ENCODE measurements around the gene IER5L.
"Not testable (repeated sequence)": the region's sequence is repeated elsewhere in the genome, so short reads cannot be mapped to it uniquely, and the experiment has no call there.

IER5L gene

DNA sequence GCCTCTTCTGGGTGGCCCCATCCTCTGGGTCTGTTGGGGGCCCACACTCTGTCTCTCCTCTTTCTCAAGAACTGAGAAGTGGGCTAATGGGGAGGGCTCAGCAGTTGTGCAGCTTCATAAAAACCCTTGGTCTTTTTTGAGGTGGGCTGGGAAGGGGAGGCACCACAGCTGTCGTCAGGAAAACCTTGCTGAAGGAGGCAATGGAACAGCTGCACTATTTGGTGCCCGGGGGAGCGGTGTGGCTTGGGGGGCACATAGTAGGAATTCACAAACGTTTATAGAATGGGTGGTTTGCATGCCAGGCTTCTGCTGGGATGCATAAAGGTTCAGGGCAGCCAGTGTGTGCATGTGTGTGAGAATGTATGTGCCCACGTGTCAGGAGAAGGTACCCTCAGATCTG, 3.2 kb upstream of the IER5L start:
- DNase-seq (ENCODE audit: low read depth, low spot score), result no peak

GRCh38 chr9:129178568-129179382, 714 bp upstream of the IER5L start:
- DNase-seq (ENCODE audit: low read depth, low spot score), result no peak

DNA sequence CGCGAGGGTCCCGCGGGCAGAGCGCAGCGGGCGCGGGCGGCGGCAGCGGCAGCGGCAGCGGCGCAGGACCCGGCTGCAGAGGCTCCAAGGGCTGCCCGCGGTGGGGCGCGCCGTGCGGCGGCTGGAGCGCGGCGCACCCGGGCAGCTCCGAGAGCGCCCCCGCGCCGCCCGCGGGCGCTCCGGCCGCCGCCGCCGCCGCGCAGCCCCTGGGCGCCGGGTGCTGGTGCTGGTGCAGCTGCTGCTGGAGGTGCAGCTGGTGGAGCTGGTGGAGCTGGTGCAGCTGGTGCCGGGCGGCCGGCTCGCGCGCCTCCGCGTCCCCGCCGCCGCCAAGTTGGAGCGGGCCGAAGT, 644 bp downstream of the IER5L start:
- no peak for DNase-seq (ENCODE audit: low read depth, low spot score)

GRCh38 chr9:129176701-129177442, 1.2 kb downstream of the IER5L start:
- no peak for DNase-seq (ENCODE audit: low read depth, low spot score)

GRCh38 chr9:129175825-129176633, 2.0 kb downstream of the IER5L start:
- no peak for DNase-seq (ENCODE audit: low read depth, low spot score)

DNA sequence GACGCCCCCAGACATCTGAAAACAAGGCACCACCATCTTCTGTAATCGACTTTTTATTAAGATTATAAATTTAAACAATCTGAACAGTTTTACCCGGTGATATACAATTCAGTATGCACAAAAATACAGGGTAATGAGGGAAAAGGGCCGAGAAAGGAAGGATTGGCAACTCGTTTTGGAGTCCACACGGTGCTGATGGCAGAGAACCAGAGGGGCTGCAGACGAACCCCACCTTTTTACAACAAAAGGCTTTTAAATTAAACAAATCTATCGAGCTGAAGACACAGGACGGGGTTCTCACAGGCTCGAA, 2.6 kb downstream of the IER5L start:
- DNase-seq (ENCODE audit: low read depth, low spot score), result no peak

DNA sequence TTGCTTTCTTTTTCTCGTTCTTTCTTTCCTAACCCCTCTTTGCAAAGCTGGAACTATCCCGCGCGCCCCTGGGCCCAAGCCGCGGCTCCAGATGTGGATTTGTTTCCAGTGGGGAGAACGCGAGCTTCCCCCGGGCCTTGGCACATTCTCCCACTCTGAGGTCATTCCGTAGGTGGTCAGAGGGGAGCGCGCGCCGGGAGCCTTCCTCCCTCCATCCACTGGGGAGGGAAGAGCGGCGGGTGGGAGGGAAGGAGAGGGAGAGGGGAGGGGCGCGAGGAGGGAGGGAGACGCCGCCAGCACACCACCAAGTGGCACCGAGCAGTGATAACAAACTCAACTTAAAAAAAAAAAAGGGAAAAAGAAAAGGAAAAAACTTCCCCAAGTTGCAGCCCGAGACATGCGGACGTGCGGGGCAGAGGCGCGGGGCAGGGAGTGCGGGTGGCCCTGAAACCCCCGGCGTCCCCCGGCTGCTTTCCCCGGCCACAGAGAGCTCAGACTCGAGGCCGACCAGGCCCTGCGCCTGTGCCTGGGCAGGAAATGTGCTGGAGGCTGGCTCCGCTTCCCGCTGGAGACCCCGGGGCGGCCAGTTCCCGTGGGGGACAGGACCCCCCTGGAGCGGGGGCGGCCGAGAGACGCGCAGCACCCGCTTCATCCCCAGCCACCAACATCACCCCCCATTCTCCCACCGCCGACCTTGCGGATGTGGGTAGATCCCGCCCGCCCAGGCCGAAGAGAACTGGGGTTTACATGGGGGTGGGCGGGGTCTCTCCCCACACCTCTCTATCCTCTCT, 3.1 kb downstream of the IER5L start:
- no peak for DNase-seq (ENCODE audit: low read depth, low spot score)

GRCh38 chr9:129174102-129174723, 3.8 kb downstream of the IER5L start:
- DNase-seq (ENCODE audit: low read depth, low spot score), result peak; percentile 53

DNA sequence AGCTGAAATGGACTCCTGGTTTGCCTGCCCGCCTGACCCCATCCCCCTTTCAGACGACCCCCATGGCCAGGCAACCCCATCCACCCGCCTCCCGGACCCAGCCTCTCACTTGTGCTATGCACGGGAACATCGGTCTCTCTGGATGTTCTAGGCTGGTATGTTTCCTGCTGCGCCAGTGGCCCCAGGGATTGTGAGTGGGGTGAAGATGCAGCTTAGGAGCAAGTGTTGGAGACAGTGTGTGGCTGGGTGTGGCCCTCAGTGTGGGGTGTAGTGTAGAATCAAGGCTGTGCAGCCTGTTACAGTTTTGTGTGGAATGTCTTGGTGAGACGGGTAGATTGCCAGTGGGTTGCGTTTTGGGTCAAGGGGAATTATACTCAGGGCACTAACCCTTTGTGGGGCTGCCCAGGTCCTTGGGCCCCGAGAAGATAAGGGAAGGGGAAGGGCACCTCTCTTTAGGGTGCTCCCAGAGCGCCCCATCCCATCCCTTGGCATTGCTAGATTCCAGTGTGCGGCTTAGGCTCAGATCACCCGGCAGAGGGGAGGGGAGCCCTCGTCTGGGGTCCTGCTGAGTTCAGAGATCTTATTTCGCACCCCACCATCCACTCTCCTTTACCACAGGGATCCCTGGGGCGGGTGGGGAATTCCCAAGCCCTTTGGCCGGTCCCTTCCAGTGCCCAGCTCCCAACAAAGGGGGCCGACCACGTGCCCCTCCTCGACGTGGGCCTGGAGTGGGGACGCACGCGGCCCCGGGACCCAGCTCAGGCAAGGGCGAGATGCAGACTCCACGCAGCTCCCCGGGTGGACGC, 4.6 kb downstream of the IER5L start:
- no peak for DNase-seq (ENCODE audit: low read depth, low spot score)

GRCh38 chr9:129172816-129173215, 5.2 kb downstream of the IER5L start:
- DNase-seq (ENCODE audit: low read depth, low spot score), result no peak

GRCh38 chr9:129171993-129172751, 5.9 kb downstream of the IER5L start:
- no peak for DNase-seq (ENCODE audit: low read depth, low spot score)

GRCh38 chr9:129170229-129170628, 7.8 kb downstream of the IER5L start:
- DNase-seq (ENCODE audit: low read depth, low spot score), result no peak

- DNase-seq (ENCODE audit: low read depth, low spot score), result no peak
These were observed 11.2 kb downstream of the IER5L start for GRCh38 chr9:129166623-129167557.

GRCh38 chr9:129165198-129165597, 12.9 kb downstream of the IER5L start:
- DNase-seq (ENCODE audit: low read depth, low spot score), result no peak

DNA sequence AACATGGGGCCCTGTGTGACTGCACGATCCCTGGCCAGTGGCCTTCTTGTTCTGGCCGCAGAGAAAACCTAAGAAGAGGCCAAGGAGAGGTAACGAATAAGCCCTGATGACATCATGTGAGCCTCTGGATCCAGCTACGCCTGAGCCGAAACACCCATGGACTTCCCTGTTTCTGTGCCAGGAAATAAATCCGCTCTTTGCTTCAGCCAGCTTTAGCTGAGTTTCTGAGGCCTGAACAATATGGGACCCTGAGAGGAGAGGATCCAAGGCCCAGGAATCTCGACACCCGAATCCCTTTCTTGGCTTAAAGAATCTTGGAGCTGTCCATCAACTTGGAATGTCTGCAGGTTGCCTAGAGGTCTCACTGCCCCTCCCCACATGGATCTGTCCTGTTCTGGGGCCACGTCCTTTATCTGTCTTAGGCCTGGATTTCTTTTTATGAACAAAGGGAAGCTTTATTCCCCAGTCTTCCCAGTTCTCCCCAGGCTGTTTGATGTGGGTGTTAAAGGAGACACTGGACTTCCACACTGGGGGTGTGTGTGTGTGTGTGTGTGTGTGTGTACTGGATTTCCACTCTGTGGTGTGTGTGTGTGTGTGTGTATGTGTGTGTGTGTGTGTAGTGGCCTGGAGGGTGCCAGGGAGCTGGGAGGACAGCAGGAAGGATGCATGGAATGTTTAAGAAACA, 13.7 kb downstream of the IER5L start:
- DNase-seq (ENCODE audit: low read depth, low spot score), result no peak

DNA sequence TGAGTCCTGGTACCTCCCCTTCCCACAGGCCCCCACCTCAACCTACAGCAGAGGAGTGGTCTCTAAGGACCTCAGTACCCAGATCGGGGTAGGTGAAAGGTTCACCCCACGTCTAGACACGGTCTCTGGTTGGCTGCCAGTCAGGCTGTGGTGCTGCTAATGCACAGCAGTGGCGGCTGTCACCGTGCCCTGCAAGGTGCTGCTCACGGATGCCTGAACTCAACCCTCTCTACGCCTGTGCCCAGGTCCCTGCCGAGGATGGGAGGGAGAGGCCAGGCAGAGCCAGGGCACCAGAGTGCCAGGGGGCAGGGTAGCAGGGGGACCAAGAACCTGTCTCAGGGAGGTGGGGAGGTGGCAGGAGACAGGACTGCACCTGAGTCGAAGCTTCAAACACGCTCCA, 14.3 kb downstream of the IER5L start:
- no peak for DNase-seq (ENCODE audit: low read depth, low spot score)

GRCh38 chr9:129163198-129163670, 14.8 kb downstream of the IER5L start:
- not testable (repeated sequence) for DNase-seq (ENCODE audit: low read depth, low spot score)
